Endothelial cell of umbilical vein (primary cell): ENCODE measurements around the gene AACS. TPM values are rescaled to one million over a fixed set of nuclear protein-coding genes. Genes with fewer than 3 reads are reported as not detected.

Experiments used
- BruUV-seq: library from RNA; stranded (reverse); fragments of 400-500 nt; replicated peaks from 2 replicates; lab custom pipeline; 2021; lab: Mats Ljungman, UMichigan
- CTCF ChIA-PET: fragments of 300-600, 350-600 bp; sonication (Branson Sonifier 250); formaldehyde crosslinking; loops from one replicate; lab custom pipeline; 2021; ENCODE audit warnings: antibody characterized with exemption, inconsistent platforms; lab: Charles Lee
- POLR2A ChIA-PET: fragments of 300-600, 350-600 bp; sonication (Branson Sonifier 250); formaldehyde crosslinking; loops from one replicate; lab custom pipeline; 2021; ENCODE audit warnings: antibody characterized with exemption, inconsistent platforms; lab: Charles Lee
- DNase-seq: peaks from one replicate; pipeline ENCODE4 v3.0.0-alpha.2; 2011; ENCODE audit warnings: low read depth, low spot score
- FAIRE-seq: peaks from 2 replicates; lab custom pipeline; 2011; peaks lifted over from hg19 to GRCh38; lab: Jason Lieb, UNC
- H2AFZ ChIP-seq: 2 replicates; pipeline ENCODE4 v1.6.0; 2012; ENCODE audit warnings: low read depth, low read length, control low read depth, inconsistent platforms
- H3K27ac ChIP-seq: 2 replicates; pipeline ENCODE4 v1.5.1; 2011; ENCODE audit warnings: low read depth, mild to moderate bottlenecking, control low read depth, low read length, moderate library complexity; ENCODE audit not compliant: insufficient read depth
- H3K27me3 ChIP-seq, 2 experiments: 2 replicates each; pipeline versions ENCODE4 v1.6.0 to v1.6.1; 2011; ENCODE audit warnings: low read length in 2 of 2, mixed read lengths in 1 of 2; ENCODE audit not compliant: control insufficient read depth in 2 of 2, insufficient read depth in 2 of 2
- H3K36me3 ChIP-seq, 2 experiments: 2 replicates in 1 of 2; 3 replicates in 1 of 2; pipeline ENCODE4 v1.5.1; 2011; ENCODE audit warnings: low read length in 2 of 2, mild to moderate bottlenecking in 1 of 2, moderate library complexity in 1 of 2; ENCODE audit not compliant: control insufficient read depth in 2 of 2, insufficient read depth in 2 of 2; ENCODE audit errors: extremely low read depth in 1 of 2
- H3K4me1 ChIP-seq: 3 replicates; pipeline ENCODE4 v1.5.1; 2011; ENCODE audit warnings: mild to moderate bottlenecking, low read length; ENCODE audit not compliant: control insufficient read depth, insufficient read depth; ENCODE audit errors: extremely low read depth
- H3K4me2 ChIP-seq: 2 replicates; pipeline ENCODE4 v1.6.1; 2011; ENCODE audit warnings: low read length, control low read depth, mixed read lengths; ENCODE audit not compliant: insufficient read depth
- H3K4me3 ChIP-seq, 3 experiments: fragments of 200-600 bp in 1 of 3; sonication (generic), shearing (Covaris generic) in 1 of 3; replicated peaks in 1 of 3; 2 replicates each; pipeline ENCODE4 v1.5.1; 2011 to 2016; ENCODE audit warnings: control low read depth in 3 of 3, low read length in 3 of 3, mild to moderate bottlenecking in 2 of 3, inconsistent platforms in 1 of 3, low read depth in 1 of 3, moderate library complexity in 1 of 3; ENCODE audit not compliant: insufficient read depth in 1 of 3
- H3K79me2 ChIP-seq: 2 replicates; pipeline ENCODE4 v1.6.0; 2012; ENCODE audit warnings: low read length, inconsistent platforms; ENCODE audit not compliant: control insufficient read depth, insufficient read depth
- H3K9ac ChIP-seq: replicated peaks from 2 replicates; pipeline ENCODE3; 2011; ENCODE audit warnings: low read length, control low read depth; ENCODE audit not compliant: insufficient read depth; ENCODE audit errors: extremely low read depth
- H3K9me1 ChIP-seq: replicated peaks from 3 replicates; pipeline ENCODE4 v1.6.0; 2011; ENCODE audit warnings: mild to moderate bottlenecking, low read length; ENCODE audit not compliant: control insufficient read depth, insufficient read depth; ENCODE audit errors: extremely low read depth
- H3K9me3 ChIP-seq: replicated peaks from 2 replicates; pipeline ENCODE4 v1.5.1; 2012; ENCODE audit warnings: low read length, inconsistent platforms; ENCODE audit not compliant: control insufficient read depth, insufficient read depth
- H4K20me1 ChIP-seq: replicated peaks from 2 replicates; pipeline ENCODE3; 2011; ENCODE audit warnings: mild to moderate bottlenecking, low read length; ENCODE audit not compliant: control insufficient read depth, insufficient read depth; ENCODE audit errors: extremely low read depth
- CTCF ChIP-seq, 2 donors: IDR thresholded peaks; 1 replicate in 1 of 2; 2 replicates in 1 of 2; pipeline ENCODE4 v1.5.1; 2011; ENCODE audit warnings: low read length in 2 of 2, mild to moderate bottlenecking in 2 of 2, moderate library complexity in 2 of 2, control low read depth in 1 of 2, inconsistent platforms in 1 of 2, low read depth in 1 of 2; ENCODE audit not compliant: insufficient read depth in 1 of 2; ENCODE audit errors: extremely low read depth in 1 of 2
- EZH2 ChIP-seq: IDR thresholded peaks from 2 replicates; pipeline ENCODE4 v1.6.1; 2012; ENCODE audit warnings: borderline replicate concordance, low read depth, mild to moderate bottlenecking, moderate library complexity, low read length, inconsistent platforms; ENCODE audit not compliant: severe bottlenecking
- FOS ChIP-seq: IDR thresholded peaks from 2 replicates; pipeline ENCODE4 v1.6.1; 2011; ENCODE audit warnings: mild to moderate bottlenecking, low read length, moderate library complexity, borderline replicate concordance; ENCODE audit not compliant: insufficient read depth
- GATA2 ChIP-seq: IDR thresholded peaks from 2 replicates; pipeline ENCODE4 v1.7.0; 2011; ENCODE audit warnings: low read depth, mild to moderate bottlenecking, moderate library complexity, mixed read lengths, low read length; ENCODE audit not compliant: insufficient read length, insufficient read depth
- JUN ChIP-seq: IDR thresholded peaks from 2 replicates; pipeline ENCODE4 v1.6.1; 2011; ENCODE audit warnings: borderline replicate concordance, low read depth; ENCODE audit not compliant: insufficient read length, insufficient read depth
- MYC ChIP-seq: IDR thresholded peaks from one replicate; pipeline ENCODE4 v1.6.1; 2011; ENCODE audit warnings: mild to moderate bottlenecking, low read depth, low read length
- POLR2A ChIP-seq: IDR thresholded peaks from 2 replicates; pipeline ENCODE4 v1.6.1; 2012; ENCODE audit warnings: low read depth, mild to moderate bottlenecking, control low read depth, low read length
- POLR2AphosphoS5 ChIP-seq: IDR thresholded peaks from 2 replicates; pipeline ENCODE4 v1.6.1; 2012; ENCODE audit warnings: low read depth, mild to moderate bottlenecking, control low read depth, low read length, moderate library complexity; ENCODE audit not compliant: insufficient read depth
- dilution Hi-C: fragments of 300-500 bp; cut with MboI; formaldehyde crosslinking; loops from one replicate; pipeline ENCODE4 v1.15.0; 2019; ENCODE audit warnings: low sequenced_read_pairs; ENCODE audit not compliant: extremely low pct_ligation_motif_present
- intact Hi-C: fragments of 100-400 bp; cut with micrococcal nuclease; formaldehyde crosslinking; loops from one replicate; pipeline ENCODE4 v1.10.0; 2022
- polyA plus RNA-seq, 4 experiments: library from polyadenylated mRNA; depleted of rRNA in 3 of 4; stranded (reverse) in 3 of 4; unstranded in 1 of 4; fragments of >200 nt; gene quantifications; 2 replicates each; pipeline versions ENCODE4 v1.2.1 to v1.2.3, GENCODE V29; 2011 to 2012; ENCODE audit warnings: missing spikeins in 1 of 4
- total RNA-seq: library from RNA; stranded (reverse); gene quantifications from 2 replicates; pipeline ENCODE4 v1.2.3, GENCODE V29; 2021
- TF ChIP-seq, protein P1 (sequence below): IDR thresholded peaks from 2 replicates; pipeline ENCODE4 v1.6.1; 2011; ENCODE audit not compliant: insufficient read depth, insufficient read length

The AACS gene
- total and polyA plus RNA-seq, 2 donors (not counting 3 experiments of a cell fraction or from before 2014, with no cell fraction given): 34.7 to 40.3 TPM

GRCh38 chr12:125104982-125105381, 39.7 kb downstream of the AACS start:
- Histone ChIP-seq H3K36me3 (peaks cover 8 to 14% of the 10 kb centered on the region in 2 experiments), H3K9ac (no peak overlapping the region), H3K9me1 (no peaks in the 10 kb centered on the region), H3K4me3 (no peak overlapping the region), H2AFZ (no peak overlapping the region), H3K27me3 (no peaks in the 10 kb centered on the region), H3K9me3 (no peaks in the 10 kb centered on the region), H3K4me2 (no peak overlapping the region), H3K4me1 (no peaks in the 10 kb centered on the region), H3K79me2 (no peaks in the 10 kb centered on the region), H4K20me1 (no peaks in the 10 kb centered on the region), H3K27ac (no peak overlapping the region)
- dilution Hi-C loops: no loop called here
- no peak for FAIRE-seq
- BruUV-seq: no TSS peak
- no peak for TF ChIP-seq MYC
- no peak for TF ChIP-seq FOS
- no peak for TF ChIP-seq POLR2AphosphoS5
- no peak for TF ChIP-seq POLR2A
- TF ChIP-seq JUN: no peak
- TF ChIP-seq CTCF (IDR thresholded peaks at IDR 0.05; ENCODE audit: extremely low read depth in 1 of 2, insufficient read depth in 1 of 2, low read depth in 1 of 2, low read length in 2 of 2): no peak
- TF ChIP-seq, protein P1, sequence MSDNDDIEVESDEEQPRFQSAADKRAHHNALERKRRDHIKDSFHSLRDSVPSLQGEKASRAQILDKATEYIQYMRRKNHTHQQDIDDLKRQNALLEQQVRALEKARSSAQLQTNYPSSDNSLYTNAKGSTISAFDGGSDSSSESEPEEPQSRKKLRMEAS: no peak
- TF ChIP-seq GATA2: no peak
- TF ChIP-seq EZH2: no peak
- ChIA-PET POLR2A (no interaction called here), CTCF (no interaction called here)
- no peak for DNase-seq
- intact Hi-C loops: no loop called here
